ENCODE data around the gene PIGV.

The PIGV gene

DNA sequence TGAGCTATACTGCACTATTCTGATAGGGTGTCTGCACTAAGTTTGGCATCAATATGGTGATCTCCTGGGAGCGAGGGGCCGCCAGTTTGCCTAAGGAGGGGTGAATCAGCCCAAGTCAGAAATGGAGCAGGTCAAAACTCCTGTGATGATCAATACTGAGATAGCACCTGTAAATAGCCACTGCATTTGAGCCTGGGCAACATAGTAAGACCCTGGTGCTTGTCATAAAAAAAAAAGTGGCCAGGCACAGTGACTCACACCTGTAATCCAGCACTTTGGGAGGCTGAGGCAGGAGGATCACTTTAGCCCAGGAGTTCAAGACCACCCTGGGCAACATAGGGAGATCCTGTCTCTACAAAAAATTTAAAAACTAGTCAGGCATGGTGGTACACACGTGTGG lies 27.1 kb downstream of the PIGV start:
- DNase-seq (ENCODE audit: low read depth) = no peak
- H3K4me3 ChIP-seq (ENCODE audit: low read depth, low read length) = no peak overlapping the region
- no peak for TF ChIP-seq POLR2A (IDR thresholded peaks at IDR 0.05; ENCODE audit: extremely low read depth, insufficient read length)
- TF ChIP-seq, protein P1, sequence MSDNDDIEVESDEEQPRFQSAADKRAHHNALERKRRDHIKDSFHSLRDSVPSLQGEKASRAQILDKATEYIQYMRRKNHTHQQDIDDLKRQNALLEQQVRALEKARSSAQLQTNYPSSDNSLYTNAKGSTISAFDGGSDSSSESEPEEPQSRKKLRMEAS (IDR thresholded peaks at IDR 0.05; ENCODE audit: low read depth, low read length) = no peak
- TF ChIP-seq, protein P2, sequence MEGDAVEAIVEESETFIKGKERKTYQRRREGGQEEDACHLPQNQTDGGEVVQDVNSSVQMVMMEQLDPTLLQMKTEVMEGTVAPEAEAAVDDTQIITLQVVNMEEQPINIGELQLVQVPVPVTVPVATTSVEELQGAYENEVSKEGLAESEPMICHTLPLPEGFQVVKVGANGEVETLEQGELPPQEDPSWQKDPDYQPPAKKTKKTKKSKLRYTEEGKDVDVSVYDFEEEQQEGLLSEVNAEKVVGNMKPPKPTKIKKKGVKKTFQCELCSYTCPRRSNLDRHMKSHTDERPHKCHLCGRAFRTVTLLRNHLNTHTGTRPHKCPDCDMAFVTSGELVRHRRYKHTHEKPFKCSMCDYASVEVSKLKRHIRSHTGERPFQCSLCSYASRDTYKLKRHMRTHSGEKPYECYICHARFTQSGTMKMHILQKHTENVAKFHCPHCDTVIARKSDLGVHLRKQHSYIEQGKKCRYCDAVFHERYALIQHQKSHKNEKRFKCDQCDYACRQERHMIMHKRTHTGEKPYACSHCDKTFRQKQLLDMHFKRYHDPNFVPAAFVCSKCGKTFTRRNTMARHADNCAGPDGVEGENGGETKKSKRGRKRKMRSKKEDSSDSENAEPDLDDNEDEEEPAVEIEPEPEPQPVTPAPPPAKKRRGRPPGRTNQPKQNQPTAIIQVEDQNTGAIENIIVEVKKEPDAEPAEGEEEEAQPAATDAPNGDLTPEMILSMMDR (IDR thresholded peaks at IDR 0.05; ENCODE audit: low read depth, low read length) = no peak

DNA sequence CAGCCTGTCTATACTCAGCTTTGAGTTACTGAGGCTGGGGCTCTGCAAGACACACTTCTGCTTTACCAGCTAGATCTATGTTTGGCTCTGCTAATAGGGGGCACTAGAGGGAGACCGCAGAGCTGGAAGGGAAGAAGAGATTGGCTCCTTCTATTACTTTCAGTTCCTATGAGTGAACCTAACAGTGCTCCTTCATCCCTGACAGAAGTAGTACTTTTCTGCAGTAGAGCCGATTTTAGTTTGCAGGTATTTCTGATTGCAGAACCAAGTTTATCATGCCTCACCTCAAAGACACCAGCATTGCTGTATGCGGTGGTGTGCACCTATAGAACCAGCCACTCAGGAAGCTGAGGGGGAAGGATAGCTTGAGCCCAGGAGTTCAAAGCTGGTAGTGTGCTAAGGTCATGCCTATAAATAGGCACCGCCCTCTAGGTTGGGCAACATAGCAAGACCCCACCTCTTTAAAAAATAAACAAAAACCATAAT lies 33.1 kb downstream of the PIGV start:
- TF ChIP-seq POLR2A (IDR thresholded peaks at IDR 0.05; ENCODE audit: extremely low read depth, insufficient read length) = no peak
- TF ChIP-seq, protein P2 (IDR thresholded peaks at IDR 0.05; ENCODE audit: low read depth, low read length) = peak; percentile 56
- peak overlapping the region; percentile 3 for H3K4me3 ChIP-seq (ENCODE audit: low read depth, low read length)
- DNase-seq (ENCODE audit: low read depth) = peak; percentile 79

DNA sequence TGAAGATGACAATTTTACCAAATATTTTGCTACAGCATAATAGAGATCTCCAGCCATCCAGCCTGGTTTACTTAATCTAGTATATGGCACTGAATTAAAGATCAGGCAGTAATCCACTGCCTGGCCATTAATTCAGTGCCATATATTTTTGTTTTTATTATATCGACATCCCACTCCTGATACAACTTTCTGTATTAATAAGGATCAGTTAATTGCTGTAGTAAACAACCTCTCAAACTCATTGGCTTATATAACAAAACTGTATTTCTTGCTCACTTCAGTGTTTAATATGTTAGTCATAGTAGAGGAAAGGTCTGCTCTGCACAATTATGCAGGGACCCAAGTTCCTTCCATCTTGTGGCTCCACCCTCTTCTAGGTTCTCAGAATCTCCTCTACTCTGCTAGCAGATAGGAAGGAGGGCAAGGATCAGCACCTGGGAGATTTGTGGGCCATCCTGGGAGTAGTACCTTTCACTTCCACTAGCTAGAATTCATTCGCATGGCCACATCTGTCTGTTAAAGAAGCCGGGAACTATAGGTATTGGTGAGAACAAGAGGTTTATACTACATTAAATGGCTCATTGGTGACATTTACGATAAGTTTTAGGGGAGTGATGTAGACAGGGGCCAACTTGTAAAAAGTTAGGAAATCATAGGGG lies 35.1 kb downstream of the PIGV start:
- TF ChIP-seq POLR2A (IDR thresholded peaks at IDR 0.05; ENCODE audit: extremely low read depth, insufficient read length) (no peak), MYC (IDR thresholded peaks at IDR 0.05; ENCODE audit: low read depth, low read length) (no peak)
- TF ChIP-seq, protein P2 (IDR thresholded peaks at IDR 0.05; ENCODE audit: low read depth, low read length) = no peak
- TF ChIP-seq, protein P1 (IDR thresholded peaks at IDR 0.05; ENCODE audit: low read depth, low read length) = no peak
- no peak overlapping the region for H3K4me3 ChIP-seq (ENCODE audit: low read depth, low read length)
- DNase-seq (ENCODE audit: low read depth) = no peak

DNA sequence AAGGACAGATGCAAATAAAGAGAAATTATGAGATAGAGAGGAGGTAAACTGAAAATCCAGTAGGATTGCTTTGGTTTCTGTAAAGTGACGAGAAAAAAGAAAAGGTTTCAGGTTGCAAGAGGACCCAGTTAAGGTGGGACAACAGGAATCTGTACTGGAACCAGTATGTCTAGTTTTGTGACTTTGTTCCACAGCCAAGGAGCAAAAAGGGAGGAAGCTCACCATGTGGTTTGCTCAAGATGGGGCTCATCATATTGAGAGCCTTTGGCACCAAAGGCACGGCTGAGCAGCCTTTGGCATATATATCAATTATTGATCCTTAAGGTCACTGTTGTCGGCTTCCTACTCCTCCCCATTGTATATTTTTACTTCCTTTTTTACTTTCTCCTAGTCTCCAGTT lies 37.0 kb downstream of the PIGV start:
- DNase-seq (ENCODE audit: low read depth) = no peak
- H3K4me3 ChIP-seq (ENCODE audit: low read depth, low read length) = no peak overlapping the region
- no peak for TF ChIP-seq POLR2A (IDR thresholded peaks at IDR 0.05; ENCODE audit: extremely low read depth, insufficient read length)
- TF ChIP-seq, protein P1 (IDR thresholded peaks at IDR 0.05; ENCODE audit: low read depth, low read length) = no peak
- TF ChIP-seq MYC (IDR thresholded peaks at IDR 0.05; ENCODE audit: low read depth, low read length) = no peak
- TF ChIP-seq, protein P2 (IDR thresholded peaks at IDR 0.05; ENCODE audit: low read depth, low read length) = no peak

DNA sequence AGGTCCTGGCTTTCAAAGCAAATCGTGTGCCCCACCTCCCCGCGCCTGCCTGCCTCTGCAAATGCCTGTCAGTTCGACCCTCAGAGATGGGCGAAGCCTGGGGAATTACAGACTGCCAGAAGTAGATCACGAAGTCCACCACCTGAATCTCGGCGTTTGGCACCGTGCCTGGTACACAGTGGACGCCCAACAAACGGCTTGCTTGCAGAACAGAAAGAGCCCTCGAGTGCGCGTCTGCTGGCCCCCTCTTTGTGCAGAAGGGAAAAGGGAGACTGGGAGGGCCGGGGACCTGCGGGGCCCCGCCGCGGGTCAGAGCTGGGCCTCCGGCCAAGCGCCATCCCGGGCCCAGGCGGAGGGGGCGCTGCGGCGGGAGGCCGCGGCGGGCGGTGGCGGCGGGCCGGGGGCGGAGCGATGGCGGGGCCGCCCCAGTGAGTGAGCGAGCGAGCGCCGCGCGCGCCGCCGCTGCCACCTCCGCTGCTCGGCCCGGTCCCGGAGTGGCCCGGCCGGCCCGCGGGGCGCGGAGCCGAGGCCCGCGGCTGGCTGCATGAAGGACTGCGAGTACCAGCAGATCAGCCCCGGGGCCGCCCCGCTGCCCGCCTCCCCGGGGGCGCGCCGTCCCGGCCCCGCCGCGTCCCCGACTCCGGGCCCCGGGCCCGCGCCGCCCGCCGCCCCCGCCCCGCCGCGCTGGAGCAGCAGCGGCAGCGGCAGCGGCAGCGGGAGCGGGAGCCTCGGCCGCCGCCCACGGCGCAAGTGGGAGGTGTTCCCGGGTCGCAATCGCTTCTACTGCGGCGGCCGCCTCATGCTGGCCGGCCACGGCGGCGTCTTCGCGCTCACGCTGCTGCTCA lies 38.7 kb downstream of the PIGV start, which contains the start of gene ZDHHC18:
ZDHHC18 (plus strand) TSS at position 428 of the 845 bp plus-strand sequence; CDS start at position 545, 117 bp downstream.
- H3K4me3 ChIP-seq (ENCODE audit: low read depth, low read length) = peak within 1 kb of the TSS; percentile 59
- TF ChIP-seq, protein P1 (IDR thresholded peaks at IDR 0.05; ENCODE audit: low read depth, low read length) = no peak
- TF ChIP-seq POLR2A (IDR thresholded peaks at IDR 0.05; ENCODE audit: extremely low read depth, insufficient read length) = peak; percentile 64
- TF ChIP-seq MYC (IDR thresholded peaks at IDR 0.05; ENCODE audit: low read depth, low read length) = no peak
- TF ChIP-seq, protein P2 (IDR thresholded peaks at IDR 0.05; ENCODE audit: low read depth, low read length) = peak; percentile 16
- peak; percentile 70 for DNase-seq (ENCODE audit: low read depth)
